K562 (cell line): Measurements from ENCODE around the gene PRTN3. TPM values are rescaled to one million over a fixed set of nuclear protein-coding genes. Genes with fewer than 3 reads are reported as not detected.

Experiments used
- ATAC-seq: fragments of 200-7000 bp; cut with Tn5 transposase; 3 replicates; pipeline ENCODE4 v1.9.1; 2020; ENCODE audit warnings: moderate library complexity
- BruUV-seq: library from RNA; stranded (reverse); fragments of 400-500 nt; replicated peaks from 2 replicates; lab custom pipeline; 2021; lab: Mats Ljungman, UMichigan
- CTCF ChIA-PET: fragments of 300-600 bp; formaldehyde crosslinking; extraction: SDS; loops from one replicate; lab custom pipeline; 2021; ENCODE audit warnings: low intra/inter-chr PET ratio; lab: Yijun Ruan, JAX
- POLR2A ChIA-PET: fragments of 300-600, 350-650 bp; sonication (Branson Sonifier 250); formaldehyde crosslinking; extraction: SDS; loops from one replicate; lab custom pipeline; 2021; ENCODE audit warnings: antibody characterized with exemption, inconsistent platforms; lab: Yijun Ruan, JAX
- DNase-seq, 4 experiments: peaks; one replicate each; pipeline versions ENCODE4 v3.0.0 to v3.0.0-alpha.2; 2011 to 2018; ENCODE audit warnings: low spot score in 3 of 4, mixed read lengths in 3 of 4; ENCODE audit errors: extremely low read depth in 1 of 4
- FAIRE-seq: peaks from 2 replicates; lab custom pipeline; 2011; peaks lifted over from hg19 to GRCh38; lab: Jason Lieb, UNC
- H2AFZ ChIP-seq: 2 replicates; pipeline ENCODE4 v1.6.0; 2011; ENCODE audit warnings: low read depth, low read length, control low read depth, inconsistent platforms
- H3K27ac ChIP-seq: fragments of 200-600 bp; 3 replicates; pipeline ENCODE4 v1.8.0; 2011; ENCODE audit warnings: low read depth, mild to moderate bottlenecking, control low read depth, inconsistent platforms, low read length, moderate library complexity, mixed read lengths; ENCODE audit errors: extremely low read depth
- H3K27me3 ChIP-seq, 2 experiments: fragments of 300-600 bp in 1 of 2; 2 replicates in 1 of 2; 3 replicates in 1 of 2; pipeline versions ENCODE4 v1.6.0 to v1.8.0; 2011; ENCODE audit warnings: inconsistent platforms in 2 of 2, low read length in 2 of 2, mild to moderate bottlenecking in 1 of 2, mixed read lengths in 1 of 2, moderate library complexity in 1 of 2; ENCODE audit not compliant: control insufficient read depth in 2 of 2, insufficient read depth in 2 of 2
- H3K36me3 ChIP-seq: fragments of 300-600 bp; 3 replicates; pipeline ENCODE4 v1.8.0; 2011; ENCODE audit warnings: mild to moderate bottlenecking, low read length, inconsistent platforms; ENCODE audit not compliant: control insufficient read depth, insufficient read depth
- H3K4me1 ChIP-seq, 2 experiments: fragments of 200-600 bp in 1 of 2; replicated peaks in 1 of 2; 2 replicates in 1 of 2; 3 replicates in 1 of 2; pipeline versions ENCODE4 v1.5.1 to v1.8.0; 2011; ENCODE audit warnings: inconsistent platforms in 2 of 2, low read length in 2 of 2, mild to moderate bottlenecking in 1 of 2, mixed read lengths in 1 of 2, moderate library complexity in 1 of 2; ENCODE audit not compliant: control insufficient read depth in 2 of 2, insufficient read depth in 2 of 2
- H3K4me2 ChIP-seq: 2 replicates; pipeline ENCODE4 v1.6.1; 2011; ENCODE audit warnings: low read length, control low read depth, inconsistent platforms, mixed read lengths; ENCODE audit not compliant: insufficient read depth
- H3K4me3 ChIP-seq: fragments of 200-600 bp; sonication (generic), shearing (Covaris generic); 2 replicates; pipeline ENCODE4 v1.5.1; 2016; ENCODE audit warnings: control low read depth, inconsistent platforms
- H3K79me2 ChIP-seq: fragments of 200-600 bp; 3 replicates; pipeline ENCODE4 v1.8.0; 2011; ENCODE audit warnings: low read length, inconsistent platforms; ENCODE audit not compliant: control insufficient read depth, insufficient read depth
- H3K9ac ChIP-seq, 2 experiments: 2 replicates each; pipeline versions ENCODE4 v1.6.0 to v1.6.1; 2011; ENCODE audit warnings: low read depth in 2 of 2, low read length in 2 of 2, control low read depth in 1 of 2, inconsistent platforms in 1 of 2, mild to moderate bottlenecking in 1 of 2, mixed read lengths in 1 of 2; ENCODE audit not compliant: insufficient read depth in 1 of 2
- H3K9me1 ChIP-seq: one replicate; pipeline ENCODE4 v1.6.0; 2011; ENCODE audit warnings: inconsistent platforms, mild to moderate bottlenecking, low read length, moderate library complexity; ENCODE audit not compliant: control insufficient read depth, insufficient read depth
- H3K9me3 ChIP-seq: replicated peaks from 2 replicates; pipeline ENCODE4 v1.5.1; 2011; ENCODE audit warnings: low read depth, low read length, inconsistent platforms; ENCODE audit not compliant: control insufficient read depth, insufficient read depth
- H4K20me1 ChIP-seq: replicated peaks from 2 replicates; pipeline ENCODE4 v1.6.1; 2011; ENCODE audit warnings: low read length, inconsistent platforms, mixed read lengths; ENCODE audit not compliant: control insufficient read depth, insufficient read depth
- CBX1 ChIP-seq: sonication (generic); IDR thresholded peaks from 2 replicates; pipeline ENCODE4 v1.6.1; 2016; ENCODE audit warnings: antibody characterized with exemption, low read depth, mild to moderate bottlenecking
- CHD2 ChIP-seq: IDR thresholded peaks from 2 replicates; pipeline ENCODE4 v1.6.1; 2011; ENCODE audit warnings: low read depth, low read length
- HBP1 ChIP-seq: fragments of 450-650 bp; formaldehyde crosslinking; IDR thresholded peaks from 2 replicates; pipeline ENCODE4 v1.4.0; 2022; ENCODE audit warnings: missing genetic modification characterization
- HDAC6 ChIP-seq: IDR thresholded peaks from 2 replicates; pipeline ENCODE4 v1.6.1; 2012; ENCODE audit warnings: low read depth, mild to moderate bottlenecking, control low read depth, inconsistent platforms, low read length, moderate library complexity
- POLR2A ChIP-seq: fragments of 450-650 bp; conservative IDR thresholded peaks from 2 replicates; pipeline ENCODE4 v1.6.1; 2016
- POLR2AphosphoS2 ChIP-seq: IDR thresholded peaks from 2 replicates; pipeline ENCODE4 v1.6.1; 2012; ENCODE audit warnings: low read length, improper control_type of control experiment
- PTBP1 ChIP-seq: fragments of 200-400 bp; formaldehyde crosslinking; IDR thresholded peaks from 2 replicates; pipeline ENCODE4 v1.6.1; 2017; ENCODE audit warnings: low read depth, low read length
- RBM14 ChIP-seq: fragments of 200-400 bp; formaldehyde crosslinking; IDR thresholded peaks from 2 replicates; pipeline ENCODE4 v1.6.1; 2018; ENCODE audit warnings: low read depth, mild to moderate bottlenecking, low read length, moderate library complexity, borderline replicate concordance; ENCODE audit not compliant: insufficient read depth
- SIN3A ChIP-seq, 2 experiments: fragments of 150-350 bp in 1 of 2; IDR thresholded peaks; 2 replicates each; pipeline ENCODE4 v1.6.1; 2011 to 2016; ENCODE audit warnings: borderline replicate concordance in 2 of 2, low read depth in 2 of 2, low read length in 2 of 2, mild to moderate bottlenecking in 2 of 2, moderate library complexity in 2 of 2; ENCODE audit not compliant: control insufficient read depth in 1 of 2
- TARDBP ChIP-seq: fragments of 450-650 bp; IDR thresholded peaks from 2 replicates; pipeline ENCODE4 v1.6.1; 2016
- WHSC1 ChIP-seq: IDR thresholded peaks from one replicate; pipeline ENCODE4 v1.6.1; 2012; ENCODE audit warnings: low read length, control low read depth, inconsistent platforms
- ZBTB7A ChIP-seq: IDR thresholded peaks from 2 replicates; pipeline ENCODE4 v1.6.1; 2011; ENCODE audit warnings: low read depth, mild to moderate bottlenecking, low read length, moderate library complexity, borderline replicate concordance; ENCODE audit not compliant: control insufficient read depth
- ZFP91 ChIP-seq: sonication (generic); formaldehyde crosslinking; IDR thresholded peaks from 2 replicates; pipeline ENCODE4 v1.8.0; 2022; ENCODE audit warnings: mild to moderate bottlenecking, missing genetic modification reagents
- ZFX ChIP-seq: sonication (generic); formaldehyde crosslinking; IDR thresholded peaks from 2 replicates; pipeline ENCODE4 v1.8.0; 2022; ENCODE audit warnings: mild to moderate bottlenecking, missing genetic modification reagents, moderate library complexity
- ZNF140 ChIP-seq: fragments of 250-450 bp; sonication (Bioruptor Pico); IDR thresholded peaks from 2 replicates; pipeline ENCODE4 v1.8.0; 2021; ENCODE audit warnings: moderate library complexity, mild to moderate bottlenecking, inconsistent platforms
- ZNF143 ChIP-seq: sonication (generic); formaldehyde crosslinking; IDR thresholded peaks from 2 replicates; pipeline ENCODE4 v1.9.0; 2022; ENCODE audit warnings: mild to moderate bottlenecking, missing genetic modification reagents
- WGBS: fragments of 100-300 bp; shearing (Covaris generic); methylation state at CpG from one replicate; pipeline ENCODE4 v1.1.6; 2016; ENCODE audit warnings: low coverage, mixed read lengths; ENCODE audit not compliant: insufficient coverage; ENCODE audit errors: missing lambda C conversion rate; 5-methylcytosine and 5-hydroxymethylcytosine counted together
- in situ Hi-C: fragments of 300-500 bp; cut with MboI; formaldehyde crosslinking; loops from 4 replicates; pipeline ENCODE4 v1.15.0; 2018; ENCODE audit warnings: inconsistent platforms, mixed read lengths
- intact Hi-C: fragments of 100-400 bp; cut with micrococcal nuclease; formaldehyde crosslinking; loops from 2 replicates; pipeline ENCODE4 v1.14.2; 2022
- polyA plus RNA-seq, 8 experiments: library from polyadenylated mRNA; depleted of rRNA in 4 of 8; stranded (reverse) in 5 of 8; unstranded in 3 of 8; fragments of >200 nt; fragmentation: Nextera tagmentation in 2 of 8; fragmentation: Illumina TruSeq in 1 of 8; extraction: Ambion mirVana in 2 of 8; extraction: Trizol in 1 of 8; gene quantifications; 2 replicates each; pipeline versions ENCODE4 v1.2.1 to v1.2.3, GENCODE V29; 2011 to 2014; ENCODE audit warnings: inconsistent platforms in 1 of 8, missing spikeins in 1 of 8
- total RNA-seq, 7 experiments: library from RNA; depleted of rRNA in 6 of 7; stranded (reverse); fragments of >200 nt in 6 of 7; fragmentation: Illumina TruSeq in 2 of 7; extraction: Trizol in 2 of 7; gene quantifications; 2 replicates each; pipeline versions ENCODE4 v1.2.1 to v1.2.3, GENCODE V29; 2011 to 2021; ENCODE audit warnings: low replicate concordance in 1 of 7
- TF ChIP-seq, protein P1 (sequence below): fragments of 250-450 bp; sonication (Bioruptor Pico); IDR thresholded peaks from 2 replicates; pipeline ENCODE4 v1.4.0; 2020

Gene PRTN3
- total and polyA plus RNA-seq, 9 of the 15 experiments (the other 6 are each of a cell fraction or from before 2014, with no cell fraction given), result 0.14 to 0.86 (median 0.43) TPM; not detected in 3

DNA sequence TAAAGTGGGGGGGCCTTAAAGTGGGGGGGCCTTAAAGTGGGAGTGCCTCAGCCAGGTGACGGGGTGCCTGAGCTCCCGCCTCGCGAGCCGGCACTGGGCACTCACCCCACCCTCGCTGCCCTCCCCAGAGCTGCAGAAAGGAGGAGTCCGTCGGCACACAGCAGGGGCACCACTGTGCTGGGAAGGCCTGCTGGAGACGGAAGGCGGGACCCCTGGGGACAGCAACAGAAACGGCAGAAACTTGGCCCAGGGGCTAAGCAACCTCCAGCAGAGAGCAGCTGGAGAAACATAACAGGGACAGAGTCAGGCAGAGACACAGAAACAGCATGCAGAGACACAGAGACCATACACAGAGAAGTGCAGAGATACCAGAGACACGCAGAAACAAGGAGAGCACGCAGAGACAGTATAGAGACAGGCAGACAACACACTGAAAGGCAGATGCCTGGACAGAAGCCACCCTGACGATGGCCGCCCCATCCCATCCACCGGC lies 26.5 kb downstream of the PRTN3 start (continued):
- TF ChIP-seq HBP1 (0 out of 2 replicates have a peak, but pooled peaks have one; percentile 13), CHD2 (peak; percentile 37; the same call in 1 of the 2 replicates), PTBP1 (peak; percentile 50), POLR2A (peak; percentile 87), POLR2AphosphoS2 (peak; percentile 64; the same call in 1 of the 2 replicates), WHSC1 (no peak)
- TF ChIP-seq, all 486 proteins: peak for 9

GRCh38 chr19:867855-868457 lies 27.2 kb downstream of the PRTN3 start:
- no peak overlapping the region for H3K4me3 ChIP-seq
- ChIA-PET CTCF (no interaction called here), POLR2A (no interaction called here)
- no peak overlapping the region for H2AFZ ChIP-seq
- H3K36me3 ChIP-seq, result peaks cover 67% of the 10 kb centered on the region; the same call in 2 of the 3 replicates
- no peaks in the 10 kb centered on the region for H3K27me3 ChIP-seq
- peaks cover 8% of the 10 kb centered on the region; the same call in 2 of the 3 replicates for H3K79me2 ChIP-seq
- no peak for DNase-seq
- in situ Hi-C loops (no loop called here), intact Hi-C loops (no loop called here)
- WGBS, result 97% methylated on average over 35 of the region's 39 CpGs
- no peak for FAIRE-seq
- H3K9me3 ChIP-seq, result no peaks in the 10 kb centered on the region
- H3K27ac ChIP-seq, result no peak overlapping the region
- no peak for ATAC-seq
- H4K20me1 ChIP-seq, result no peaks in the 10 kb centered on the region; the same call in 1 of the 2 replicates
- H3K4me1 ChIP-seq, result peaks cover 23 to 78% of the 10 kb centered on the region in 2 experiments
- no peak overlapping the region for H3K9ac ChIP-seq
- H3K9me1 ChIP-seq, result no peaks in the 10 kb centered on the region
- H3K4me2 ChIP-seq, result no peak overlapping the region
- TSS peak; percentile 43 for BruUV-seq
- no peak for TF ChIP-seq ZFX (CRISPR knock-in tag)
- TF ChIP-seq ZBTB7A, result peak; percentile 30; the same call in 1 of the 2 replicates
- TF ChIP-seq, protein P1, sequence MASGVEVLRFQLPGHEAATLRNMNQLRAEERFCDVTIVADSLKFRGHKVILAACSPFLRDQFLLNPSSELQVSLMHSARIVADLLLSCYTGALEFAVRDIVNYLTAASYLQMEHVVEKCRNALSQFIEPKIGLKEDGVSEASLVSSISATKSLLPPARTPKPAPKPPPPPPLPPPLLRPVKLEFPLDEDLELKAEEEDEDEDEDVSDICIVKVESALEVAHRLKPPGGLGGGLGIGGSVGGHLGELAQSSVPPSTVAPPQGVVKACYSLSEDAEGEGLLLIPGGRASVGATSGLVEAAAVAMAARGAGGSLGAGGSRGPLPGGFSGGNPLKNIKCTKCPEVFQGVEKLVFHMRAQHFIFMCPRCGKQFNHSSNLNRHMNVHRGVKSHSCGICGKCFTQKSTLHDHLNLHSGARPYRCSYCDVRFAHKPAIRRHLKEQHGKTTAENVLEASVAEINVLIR, result no peak
- 0 out of 2 replicates have a peak, but pooled peaks have one; percentile 70 for TF ChIP-seq RBM14
- peak; percentile 42; the same call in 1 of the 2 replicates for TF ChIP-seq CBX1
- no peak for TF ChIP-seq CHD2
- 0 out of 4 replicates have a peak, but pooled peaks of 1 of the 2 experiments have one; percentile 24 for TF ChIP-seq SIN3A (IDR thresholded peaks at IDR 0.05; ENCODE audit: borderline replicate concordance in 2 of 2, control insufficient read depth in 1 of 2, low read depth in 2 of 2, low read length in 2 of 2)
- TF ChIP-seq ZNF143, result no peak
- TF ChIP-seq POLR2A, result peak; percentile 50
- TF ChIP-seq ZFP91, result no peak
- no peak for TF ChIP-seq TARDBP
- TF ChIP-seq ZNF140 (CRISPR knock-in tag), result no peak
- TF ChIP-seq HDAC6, result peak; percentile 28; the same call in 1 of the 2 replicates
